T-helper 2 cell (primary cell): ENCODE data around the gene HMCES.
"Not testable (repeated sequence)": the region's sequence is repeated elsewhere in the genome, so short reads cannot be mapped to it uniquely, and the experiment has no call there.

Experiments used
- DNase-seq, 5 experiments: peaks; one replicate each; pipeline versions ENCODE4 v3.0.0 to v3.0.0-alpha.2; 2012 to 2022

The HMCES gene

GRCh38 chr3:129323651-129324294 lies 45.1 kb downstream of the HMCES start:
- no peak for DNase-seq

- DNase-seq: no peak
Measured at GRCh38 chr3:129324855-129325254, 46.2 kb downstream of the HMCES start.

GRCh38 chr3:129325383-129325782 lies 46.7 kb downstream of the HMCES start:
- no peak for DNase-seq

- DNase-seq: no peak
Measured at GRCh38 chr3:129326138-129326537, 47.5 kb downstream of the HMCES start.

- no peak for DNase-seq
Measured at GRCh38 chr3:129326595-129326994, 47.9 kb downstream of the HMCES start.

- no peak for DNase-seq
Measured at GRCh38 chr3:129327510-129327909, 48.8 kb downstream of the HMCES start.

- DNase-seq: no peak
Measured at GRCh38 chr3:129329858-129330257, 51.2 kb downstream of the HMCES start.

- no peak for DNase-seq
Measured at GRCh38 chr3:129330409-129330808, 51.7 kb downstream of the HMCES start.

- DNase-seq: no peak
Measured at GRCh38 chr3:129333891-129334290, 55.2 kb downstream of the HMCES start.

- DNase-seq: no peak
Measured at GRCh38 chr3:129336093-129336706, 57.5 kb downstream of the HMCES start.

GRCh38 chr3:129337719-129338118 lies 59.0 kb downstream of the HMCES start:
- DNase-seq: not testable (repeated sequence)

GRCh38 chr3:129339186-129339585 lies 60.5 kb downstream of the HMCES start:
- DNase-seq: not testable (repeated sequence)

GRCh38 chr3:129339833-129340232 lies 61.2 kb downstream of the HMCES start:
- DNase-seq: not testable (repeated sequence)

GRCh38 chr3:129341331-129342141 lies 62.9 kb downstream of the HMCES start:
- DNase-seq: no peak

- peak in 1 of 5 experiments; percentile 12 for DNase-seq
Measured at GRCh38 chr3:129343643-129344360, 65.1 kb downstream of the HMCES start.

GRCh38 chr3:129344540-129345220 lies 66.0 kb downstream of the HMCES start:
- no peak for DNase-seq

- no peak for DNase-seq
Measured at GRCh38 chr3:129345281-129345680, 66.6 kb downstream of the HMCES start.

GRCh38 chr3:129345971-129346370 lies 67.3 kb downstream of the HMCES start:
- DNase-seq: no peak

- no peak for DNase-seq
Measured at GRCh38 chr3:129346695-129347457, 68.2 kb downstream of the HMCES start.

- DNase-seq: no peak
Measured at GRCh38 chr3:129347458-129347845, 68.8 kb downstream of the HMCES start.

- DNase-seq: no peak
Measured at GRCh38 chr3:129348734-129349133, 70.1 kb downstream of the HMCES start.

- not testable (repeated sequence) for DNase-seq
Measured at GRCh38 chr3:129349169-129349568, 70.5 kb downstream of the HMCES start.
